IMR-90 (cell line): ENCODE results near the gene CPXM1. TPM values are rescaled to one million over a fixed set of nuclear protein-coding genes. Genes with fewer than 3 reads are reported as not detected.

Experiments used
- ATAC-seq: fragments of 200-7000 bp; cut with Tn5 transposase; 2 replicates; pipeline ENCODE4 v1.9.1; 2020; ENCODE audit warnings: low read depth, mild to moderate bottlenecking, moderate library complexity
- BruUV-seq: library from RNA; stranded (reverse); fragments of 400-500 nt; replicated peaks from 2 replicates; lab custom pipeline; 2021; lab: Mats Ljungman, UMichigan
- CTCF ChIA-PET: fragments of 300-600 bp; formaldehyde crosslinking; extraction: SDS; loops from one replicate; lab custom pipeline; 2021; ENCODE audit warnings: antibody characterized with exemption; lab: Yijun Ruan, JAX
- POLR2A ChIA-PET: fragments of 300-600 bp; sonication (Branson Sonifier 250); formaldehyde crosslinking; loops from one replicate; lab custom pipeline; 2022; ENCODE audit warnings: antibody characterized with exemption; ENCODE audit not compliant: unreplicated experiment; lab: Charles Lee
- DNase-seq: peaks from one replicate; pipeline ENCODE4 v3.0.0; 2013
- H2AFZ ChIP-seq: replicated peaks from 2 replicates; pipeline ENCODE3; 2013; ENCODE audit warnings: low read length, mild to moderate bottlenecking; ENCODE audit not compliant: poor library complexity
- H2AK5ac ChIP-seq: 2 replicates; pipeline ENCODE4 v1.6.1; 2013; ENCODE audit warnings: low read depth, low read length, inconsistent platforms
- H2AK9ac ChIP-seq: replicated peaks from 2 replicates; pipeline ENCODE3; 2013; ENCODE audit warnings: mild to moderate bottlenecking, low read depth, low read length, moderate library complexity; ENCODE audit not compliant: poor library complexity
- H2BK120ac ChIP-seq: 2 replicates; pipeline ENCODE4 v1.6.1; 2013; ENCODE audit warnings: low read depth, low read length, inconsistent platforms
- H2BK15ac ChIP-seq: 3 replicates; pipeline ENCODE4 v1.6.1; 2013; ENCODE audit warnings: low read depth, low read length, inconsistent platforms
- H2BK20ac ChIP-seq: 2 replicates; pipeline ENCODE4 v1.6.1; 2013; ENCODE audit warnings: low read depth, mild to moderate bottlenecking, inconsistent platforms, low read length, moderate library complexity
- H2BK5ac ChIP-seq: 2 replicates; pipeline ENCODE4 v1.6.1; 2013; ENCODE audit warnings: mild to moderate bottlenecking, low read depth, low read length, inconsistent platforms; ENCODE audit not compliant: poor library complexity, severe bottlenecking
- H3K14ac ChIP-seq: replicated peaks from 2 replicates; pipeline ENCODE4 v1.6.1; 2013; ENCODE audit warnings: low read depth, low read length, inconsistent platforms
- H3K18ac ChIP-seq: 2 replicates; pipeline ENCODE4 v1.6.1; 2013; ENCODE audit warnings: low read depth, low read length, control low read depth
- H3K23ac ChIP-seq: 2 replicates; pipeline ENCODE4 v1.6.1; 2013; ENCODE audit warnings: low read depth, low read length, inconsistent platforms
- H3K27ac ChIP-seq: 2 replicates; pipeline ENCODE4 v1.5.1; 2013; ENCODE audit warnings: mild to moderate bottlenecking, control low read depth, low read length; ENCODE audit not compliant: insufficient read depth
- H3K27me3 ChIP-seq: 2 replicates; pipeline ENCODE4 v1.6.1; 2013; ENCODE audit warnings: low read length; ENCODE audit not compliant: control insufficient read depth, insufficient read depth
- H3K36me3 ChIP-seq: 2 replicates; pipeline ENCODE4 v1.6.1; 2013; ENCODE audit warnings: low read length, mixed read lengths; ENCODE audit not compliant: control insufficient read depth, insufficient read depth
- H3K4ac ChIP-seq: 2 replicates; pipeline ENCODE4 v1.6.1; 2013; ENCODE audit warnings: low read depth, low read length, inconsistent platforms
- H3K4me1 ChIP-seq: 2 replicates; pipeline ENCODE4 v1.6.1; 2013; ENCODE audit warnings: low read length, mixed read lengths; ENCODE audit not compliant: control insufficient read depth, insufficient read depth
- H3K4me2 ChIP-seq: 2 replicates; pipeline ENCODE4 v1.6.1; 2013; ENCODE audit warnings: low read depth, mild to moderate bottlenecking, control low read depth, low read length, moderate library complexity
- H3K4me3 ChIP-seq: 2 replicates; pipeline ENCODE4 v1.5.1; 2013; ENCODE audit warnings: low read depth, mild to moderate bottlenecking, control low read depth, low read length, moderate library complexity; ENCODE audit not compliant: insufficient read depth
- H3K56ac ChIP-seq: 2 replicates; pipeline ENCODE4 v1.6.1; 2013; ENCODE audit warnings: low read length, inconsistent platforms; ENCODE audit not compliant: insufficient read depth; ENCODE audit errors: extremely low read depth
- H3K79me1 ChIP-seq, 2 experiments: 2 replicates each; pipeline ENCODE4 v1.6.1; 2013; ENCODE audit warnings: low read length in 2 of 2, inconsistent platforms in 1 of 2, low read depth in 1 of 2
- H3K9ac ChIP-seq: 2 replicates; pipeline ENCODE4 v1.6.1; 2013; ENCODE audit warnings: low read depth, low read length, control low read depth
- H3K9me1 ChIP-seq: 2 replicates; pipeline ENCODE4 v1.6.1; 2013; ENCODE audit warnings: low read length, inconsistent platforms; ENCODE audit not compliant: insufficient read depth
- H3K9me3 ChIP-seq: 2 replicates; pipeline ENCODE4 v1.6.1; 2013; ENCODE audit warnings: low read length; ENCODE audit not compliant: control insufficient read depth, insufficient read depth
- H4K20me1 ChIP-seq: 2 replicates; pipeline ENCODE4 v1.6.1; 2013; ENCODE audit warnings: low read length, inconsistent platforms; ENCODE audit not compliant: insufficient read depth
- H4K5ac ChIP-seq: 2 replicates; pipeline ENCODE4 v1.6.1; 2013; ENCODE audit warnings: mild to moderate bottlenecking, low read depth, low read length, control low read depth
- H4K8ac ChIP-seq, 2 experiments: 2 replicates each; pipeline ENCODE4 v1.6.1; 2013; ENCODE audit warnings: low read depth in 2 of 2, low read length in 2 of 2, control low read depth in 1 of 2, inconsistent platforms in 1 of 2
- H4K91ac ChIP-seq: 2 replicates; pipeline ENCODE4 v1.6.1; 2013; ENCODE audit warnings: low read depth, low read length, inconsistent platforms; ENCODE audit not compliant: insufficient read depth
- CEBPB ChIP-seq: IDR thresholded peaks from 2 replicates; pipeline ENCODE4 v1.6.1; 2012; ENCODE audit warnings: low read depth, low read length, improper control_type of control experiment
- CHD1 ChIP-seq: IDR thresholded peaks from 2 replicates; pipeline ENCODE4 v1.6.1; 2012; ENCODE audit warnings: low read depth, low read length, improper control_type of control experiment
- FOS ChIP-seq: fragments of 150-350 bp; IDR thresholded peaks from 2 replicates; pipeline ENCODE4 v1.6.1; 2016; ENCODE audit warnings: low read depth, low read length
- MAFK ChIP-seq: IDR thresholded peaks from 2 replicates; pipeline ENCODE4 v1.6.1; 2012; ENCODE audit warnings: low read depth, low read length, improper control_type of control experiment
- MAZ ChIP-seq: IDR thresholded peaks from 2 replicates; pipeline ENCODE4 v1.6.1; 2012; ENCODE audit warnings: low read depth, mild to moderate bottlenecking, low read length, improper control_type of control experiment, moderate library complexity, borderline replicate concordance
- MXI1 ChIP-seq: IDR thresholded peaks from 2 replicates; pipeline ENCODE4 v1.6.1; 2012; ENCODE audit warnings: low read depth, mild to moderate bottlenecking, low read length, moderate library complexity, borderline replicate concordance
- NFE2L2 ChIP-seq: fragments of 150-350 bp; IDR thresholded peaks from 2 replicates; pipeline ENCODE4 v1.6.1; 2016; ENCODE audit warnings: low read depth, mild to moderate bottlenecking, low read length
- POLR2A ChIP-seq: IDR thresholded peaks from 2 replicates; pipeline ENCODE4 v1.6.1; 2012; ENCODE audit warnings: mild to moderate bottlenecking, low read depth, low read length
- RAD21 ChIP-seq: IDR thresholded peaks from 2 replicates; pipeline ENCODE4 v1.6.1; 2012; ENCODE audit warnings: low read length, improper control_type of control experiment
- RCOR1 ChIP-seq: IDR thresholded peaks from 2 replicates; pipeline ENCODE4 v1.6.1; 2012; ENCODE audit warnings: mild to moderate bottlenecking, low read length, improper control_type of control experiment; ENCODE audit not compliant: insufficient replicate concordance
- RFX5 ChIP-seq: IDR thresholded peaks from 2 replicates; pipeline ENCODE4 v1.8.0; 2012; ENCODE audit warnings: low read depth, mild to moderate bottlenecking, low read length, moderate library complexity
- SMC3 ChIP-seq: fragments of 150-350 bp; IDR thresholded peaks from 2 replicates; pipeline ENCODE4 v1.6.1; 2016; ENCODE audit warnings: low read depth, mild to moderate bottlenecking, antibody characterized with exemption, low read length, moderate library complexity
- WGBS, 2 experiments: methylation state at CpG; one replicate each; pipeline versions ENCODE4 v1.1.5 to v1.1.7; 2013; ENCODE audit warnings: missing lambda C conversion rate in 2 of 2; ENCODE audit not compliant: insufficient read length in 1 of 2; ENCODE audit errors: extremely low coverage in 2 of 2; 5-methylcytosine and 5-hydroxymethylcytosine counted together
- dilution Hi-C: fragments of 300-500 bp; cut with HindIII; formaldehyde crosslinking; loops from one replicate; pipeline ENCODE4 v1.14.3; 2018; ENCODE audit warnings: low sequenced_read_pairs; ENCODE audit not compliant: unreplicated experiment
- in situ Hi-C: fragments of 300-500 bp; cut with MboI; formaldehyde crosslinking; loops from 3 replicates; pipeline ENCODE4 v1.14.3; 2019; ENCODE audit warnings: low sequenced_read_pairs, inconsistent platforms, mixed read lengths
- intact Hi-C: fragments of 100-400 bp; cut with micrococcal nuclease; formaldehyde crosslinking; loops from 2 replicates; pipeline ENCODE4 v1.10.0; 2022
- polyA plus RNA-seq, 3 experiments: library from polyadenylated mRNA; depleted of rRNA; stranded (reverse); fragments of >200 nt; gene quantifications; 2 replicates each; pipeline ENCODE4 v1.2.3, GENCODE V29; 2012; ENCODE audit warnings: low replicate concordance in 1 of 3
- total RNA-seq: library from RNA; depleted of rRNA; stranded (reverse); fragments of >200 nt; gene quantifications from 2 replicates; pipeline ENCODE4 v1.2.3, GENCODE V29; 2012
- TF ChIP-seq, protein P1 (sequence below): fragments of 150-350 bp; IDR thresholded peaks from 2 replicates; pipeline ENCODE4 v1.6.1; 2017; ENCODE audit warnings: mild to moderate bottlenecking, antibody characterized with exemption, low read length, low read depth
- TF ChIP-seq, protein P2 (sequence below): fragments of 150-350 bp; IDR thresholded peaks from 2 replicates; pipeline ENCODE4 v1.6.1; 2016; ENCODE audit warnings: low read depth, mild to moderate bottlenecking, low read length, moderate library complexity, borderline replicate concordance
- TF ChIP-seq, protein P3 (sequence below): conservative IDR thresholded peaks from 2 replicates; pipeline ENCODE4 v1.5.1; 2012; ENCODE audit warnings: mild to moderate bottlenecking, low read depth, low read length, improper control_type of control experiment

CPXM1 gene
- total and polyA plus RNA-seq, 2 of the 4 experiments (the other 2 are of a cell fraction) = 1.1 to 4.6 TPM

DNA sequence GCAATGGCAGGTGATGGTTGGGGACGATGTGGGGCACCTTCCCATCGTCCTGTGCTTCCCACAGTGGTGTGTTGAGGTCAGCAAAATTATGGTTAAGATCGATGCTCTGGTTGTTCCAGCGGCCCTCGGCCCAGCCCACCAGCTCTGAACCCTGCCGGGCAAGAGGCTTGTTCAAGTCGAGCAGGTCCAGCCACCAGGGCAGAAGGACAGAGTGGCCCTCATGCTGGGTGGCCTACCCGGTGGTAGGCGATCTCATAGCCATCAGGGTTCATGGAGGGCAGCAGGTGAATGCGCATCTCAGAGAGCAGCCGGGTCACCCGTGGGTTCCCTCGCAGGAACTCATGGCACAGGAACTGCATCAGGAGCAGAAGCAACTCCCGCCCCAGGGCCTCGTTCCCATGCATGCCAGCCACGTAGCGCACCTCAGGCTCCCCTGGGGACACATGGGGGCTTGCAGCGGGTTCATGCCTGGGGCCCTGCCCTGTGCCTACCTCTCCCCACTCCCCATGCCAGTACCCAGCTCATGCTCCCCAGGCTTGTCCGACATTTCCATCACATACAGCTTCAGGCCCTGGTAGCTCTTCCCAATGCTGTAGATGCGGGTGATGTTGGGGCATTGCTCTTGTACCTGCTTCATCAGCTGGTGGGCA lies 4.3 kb downstream of the CPXM1 start:
- Histone ChIP-seq H3K4me3 (no peak overlapping the region), H3K14ac (no peak overlapping the region), H3K4me1 (no peaks in the 10 kb centered on the region; the same call in 1 of the 2 replicates), H2AK9ac (no peak overlapping the region), H2BK120ac (no peak overlapping the region), H3K9ac (no peak overlapping the region), H3K9me3 (0 out of 2 replicates have a peak, but pooled peaks cover 2% of the 10 kb centered on the region), H3K27me3 (peaks cover 40% of the 10 kb centered on the region), H3K18ac (no peak overlapping the region), H4K20me1 (no peaks in the 10 kb centered on the region), H4K91ac (no peak overlapping the region), H3K4me2 (no peak overlapping the region), H4K8ac (no peak overlapping the region), H2AFZ (no peak overlapping the region), H3K79me1 (no peaks in the 10 kb centered on the region), H2BK5ac (no peak overlapping the region), H2BK20ac (no peak overlapping the region), H2AK5ac (no peak overlapping the region), H3K23ac (no peak overlapping the region), H3K36me3 (no peaks in the 10 kb centered on the region; the same call in 1 of the 2 replicates), H4K5ac (no peak overlapping the region), H2BK15ac (no peak overlapping the region), H3K56ac (no peak overlapping the region), H3K9me1 (no peaks in the 10 kb centered on the region), H3K27ac (no peak overlapping the region), H3K4ac (no peak overlapping the region)
- ATAC-seq (no peak), DNase-seq (no peak)
- CTCF ChIA-PET = interaction anchor here (0.6 kb wide), 1 partner anchor 16 kb away, joined by 3 read pairs; no protein-coding TSS in a partner anchor
- POLR2A ChIA-PET = interaction anchor here (0.5 kb wide), 1 partner anchor 9 kb away, joined by 3 read pairs; no protein-coding TSS in a partner anchor
- intact Hi-C loops = no loop called here
- TF ChIP-seq CHD1 (no peak), SMC3 (no peak), MAZ (no peak), MXI1 (no peak), CEBPB (no peak), NFE2L2 (no peak), MAFK (no peak), RCOR1 (no peak), RAD21 (no peak), POLR2A (no peak), RFX5 (no peak), FOS (no peak)
- TF ChIP-seq, protein P1, sequence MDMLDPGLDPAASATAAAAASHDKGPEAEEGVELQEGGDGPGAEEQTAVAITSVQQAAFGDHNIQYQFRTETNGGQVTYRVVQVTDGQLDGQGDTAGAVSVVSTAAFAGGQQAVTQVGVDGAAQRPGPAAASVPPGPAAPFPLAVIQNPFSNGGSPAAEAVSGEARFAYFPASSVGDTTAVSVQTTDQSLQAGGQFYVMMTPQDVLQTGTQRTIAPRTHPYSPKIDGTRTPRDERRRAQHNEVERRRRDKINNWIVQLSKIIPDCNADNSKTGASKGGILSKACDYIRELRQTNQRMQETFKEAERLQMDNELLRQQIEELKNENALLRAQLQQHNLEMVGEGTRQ = no peak
- TF ChIP-seq, protein P2, sequence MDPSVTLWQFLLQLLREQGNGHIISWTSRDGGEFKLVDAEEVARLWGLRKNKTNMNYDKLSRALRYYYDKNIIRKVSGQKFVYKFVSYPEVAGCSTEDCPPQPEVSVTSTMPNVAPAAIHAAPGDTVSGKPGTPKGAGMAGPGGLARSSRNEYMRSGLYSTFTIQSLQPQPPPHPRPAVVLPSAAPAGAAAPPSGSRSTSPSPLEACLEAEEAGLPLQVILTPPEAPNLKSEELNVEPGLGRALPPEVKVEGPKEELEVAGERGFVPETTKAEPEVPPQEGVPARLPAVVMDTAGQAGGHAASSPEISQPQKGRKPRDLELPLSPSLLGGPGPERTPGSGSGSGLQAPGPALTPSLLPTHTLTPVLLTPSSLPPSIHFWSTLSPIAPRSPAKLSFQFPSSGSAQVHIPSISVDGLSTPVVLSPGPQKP = no peak
- TF ChIP-seq, protein P3, sequence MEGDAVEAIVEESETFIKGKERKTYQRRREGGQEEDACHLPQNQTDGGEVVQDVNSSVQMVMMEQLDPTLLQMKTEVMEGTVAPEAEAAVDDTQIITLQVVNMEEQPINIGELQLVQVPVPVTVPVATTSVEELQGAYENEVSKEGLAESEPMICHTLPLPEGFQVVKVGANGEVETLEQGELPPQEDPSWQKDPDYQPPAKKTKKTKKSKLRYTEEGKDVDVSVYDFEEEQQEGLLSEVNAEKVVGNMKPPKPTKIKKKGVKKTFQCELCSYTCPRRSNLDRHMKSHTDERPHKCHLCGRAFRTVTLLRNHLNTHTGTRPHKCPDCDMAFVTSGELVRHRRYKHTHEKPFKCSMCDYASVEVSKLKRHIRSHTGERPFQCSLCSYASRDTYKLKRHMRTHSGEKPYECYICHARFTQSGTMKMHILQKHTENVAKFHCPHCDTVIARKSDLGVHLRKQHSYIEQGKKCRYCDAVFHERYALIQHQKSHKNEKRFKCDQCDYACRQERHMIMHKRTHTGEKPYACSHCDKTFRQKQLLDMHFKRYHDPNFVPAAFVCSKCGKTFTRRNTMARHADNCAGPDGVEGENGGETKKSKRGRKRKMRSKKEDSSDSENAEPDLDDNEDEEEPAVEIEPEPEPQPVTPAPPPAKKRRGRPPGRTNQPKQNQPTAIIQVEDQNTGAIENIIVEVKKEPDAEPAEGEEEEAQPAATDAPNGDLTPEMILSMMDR = no peak
- BruUV-seq = no TSS peak
- 98% methylated on average over 7 of the region's 20 CpGs; no CpG with 5 or more reads in 1 of the 2 experiments for WGBS, 2 experiments
- dilution Hi-C loops = no loop called here
- in situ Hi-C loops = no loop called here
